Activated CD8-positive, alpha-beta memory T cell treated with anti-CD3 and anti-CD28 coated beads for 48 hours (primary cell): ENCODE results near the gene OR52N1.

Source experiments
- DNase-seq, 3 experiments: peaks; one replicate each; pipeline ENCODE4 v3.0.0-alpha.2; 2020; ENCODE audit warnings: low read depth in 2 of 3, low spot score in 2 of 3

The OR52N1 gene

GRCh38 chr11:5791165-5791564 is at the start of gene OR52N1:
TSS of gene OR52N1 (minus strand) at chr11:5791265. CDS start at chr11:5788816, 2,449 bp downstream.
- no peak for DNase-seq

GRCh38 chr11:5837695-5838094 is 46.6 kb upstream of the OR52N1 start:
- DNase-seq: no peak

- DNase-seq: no peak
Measured at GRCh38 chr11:5833446-5833845, 42.4 kb upstream of the OR52N1 start.

DNA sequence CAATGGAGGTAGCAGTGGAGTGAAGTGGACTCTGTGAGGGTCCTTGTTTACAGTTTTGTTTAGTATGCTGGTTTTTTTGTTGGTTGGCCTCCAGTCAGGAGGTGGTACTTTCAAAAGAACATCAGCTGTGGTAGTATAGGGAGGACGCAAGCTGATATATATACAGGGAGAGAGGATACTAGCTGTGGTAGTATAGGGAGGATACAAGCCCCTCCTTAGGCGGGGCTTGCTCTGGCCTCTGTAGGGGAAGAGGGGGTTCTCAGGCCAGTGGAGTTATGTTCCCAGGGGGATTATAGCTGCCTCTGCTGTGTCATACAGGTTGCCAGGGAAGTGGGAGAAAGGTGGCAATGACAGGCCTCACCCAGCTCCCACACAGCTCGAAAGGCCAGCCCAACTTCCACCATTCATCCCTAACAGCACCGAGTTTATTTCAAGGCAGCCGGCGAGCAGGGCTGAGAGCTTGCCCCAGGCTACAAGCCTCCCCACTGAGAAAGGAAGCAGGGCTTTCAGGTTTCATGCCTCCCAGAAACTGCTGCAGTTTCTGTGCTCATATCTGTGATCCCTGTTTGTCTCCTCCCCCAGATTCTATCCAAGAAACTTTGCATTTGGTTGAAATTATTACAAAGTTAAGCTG is 40.2 kb upstream of the OR52N1 start:
- no peak for DNase-seq

DNA sequence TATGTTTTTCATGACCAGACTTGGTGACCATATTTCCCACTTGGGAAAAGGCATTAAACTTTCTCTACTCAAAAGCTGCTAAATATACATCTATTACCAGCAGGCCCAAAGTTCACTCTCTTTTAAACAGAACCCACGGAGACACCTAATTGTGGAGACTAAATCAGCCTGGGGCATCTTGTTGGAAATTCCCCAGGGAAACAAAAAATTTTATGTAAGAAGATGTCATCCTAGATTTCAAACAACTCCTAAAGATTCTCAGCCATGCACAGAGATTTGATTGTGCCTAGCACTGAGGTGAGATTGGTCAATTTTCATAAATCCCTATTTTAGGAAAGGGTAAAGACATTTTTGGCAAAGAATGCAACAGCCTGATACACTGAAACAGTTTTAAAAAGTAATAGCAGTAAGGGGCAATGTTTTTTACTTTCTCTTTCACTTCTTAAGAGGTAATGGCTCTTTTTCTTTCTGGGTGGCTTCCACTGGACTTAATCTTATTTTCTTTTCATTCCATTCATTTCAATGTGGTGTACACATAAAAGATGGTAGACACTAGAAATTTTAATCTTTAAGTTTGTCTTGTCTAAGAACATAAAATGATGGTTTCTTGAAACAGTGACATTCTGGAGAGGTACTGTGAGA is 27.3 kb upstream of the OR52N1 start:
- DNase-seq: no peak

DNA sequence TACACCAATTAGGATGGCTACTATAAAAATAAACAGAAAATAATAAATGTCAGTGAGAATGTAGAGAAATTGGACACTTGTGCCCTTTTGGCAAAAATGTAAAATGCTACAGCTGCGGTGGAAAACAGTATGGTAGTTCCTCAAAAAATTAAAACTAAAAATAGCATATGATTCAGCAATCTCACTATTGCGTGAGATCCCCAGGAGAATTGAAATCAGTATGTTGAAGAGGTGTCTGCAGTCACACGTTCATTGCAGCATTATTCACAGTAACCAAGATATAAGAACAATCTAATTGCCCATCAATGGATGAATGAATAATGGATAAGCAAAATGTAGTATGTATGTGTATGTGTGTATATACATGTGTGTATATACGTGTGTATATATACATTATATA is 24.5 kb upstream of the OR52N1 start:
- DNase-seq: no peak

- no peak for DNase-seq
Measured at GRCh38 chr11:5809905-5810795, 19.1 kb upstream of the OR52N1 start.

GRCh38 chr11:5809122-5809519 is 18.1 kb upstream of the OR52N1 start:
- DNase-seq: no peak

DNA sequence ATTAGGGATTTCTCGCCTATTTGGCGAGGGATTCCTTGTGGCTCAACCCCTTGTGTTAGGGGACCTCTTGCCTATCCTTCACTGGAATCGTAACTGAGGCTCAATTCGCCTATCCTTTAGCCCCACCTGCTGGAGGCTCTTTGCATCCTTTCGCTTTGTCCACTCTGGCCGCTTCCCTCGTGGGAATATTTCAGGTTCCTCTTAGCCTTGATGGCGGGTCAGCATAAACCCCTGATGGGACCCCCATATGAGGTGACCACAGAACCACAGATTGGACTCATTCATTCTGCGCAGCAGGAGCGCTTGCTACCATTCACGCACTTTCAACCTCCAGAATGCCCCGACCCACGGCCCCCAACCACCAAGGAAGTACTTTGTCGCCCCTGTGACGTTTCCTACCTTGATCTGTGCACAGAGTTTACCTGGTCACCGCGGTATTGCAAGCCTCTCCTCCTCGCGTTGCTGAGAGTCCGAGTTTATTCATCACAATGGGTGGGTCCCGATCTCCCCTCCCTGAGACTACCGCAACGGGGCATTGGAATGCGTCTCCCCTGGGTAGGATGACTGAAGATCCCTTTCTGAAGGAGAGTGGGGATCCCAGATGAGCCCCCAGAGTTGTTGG is 17.5 kb upstream of the OR52N1 start, which contains the start of gene OR52N2:
Gene OR52N2 (plus strand): TSS at position 425 of the 622 bp plus-strand sequence. CDS start 11,412 bp downstream, outside the sequence.
- DNase-seq: peak in 2 of 3 experiments; percentile 40 to 55

DNA sequence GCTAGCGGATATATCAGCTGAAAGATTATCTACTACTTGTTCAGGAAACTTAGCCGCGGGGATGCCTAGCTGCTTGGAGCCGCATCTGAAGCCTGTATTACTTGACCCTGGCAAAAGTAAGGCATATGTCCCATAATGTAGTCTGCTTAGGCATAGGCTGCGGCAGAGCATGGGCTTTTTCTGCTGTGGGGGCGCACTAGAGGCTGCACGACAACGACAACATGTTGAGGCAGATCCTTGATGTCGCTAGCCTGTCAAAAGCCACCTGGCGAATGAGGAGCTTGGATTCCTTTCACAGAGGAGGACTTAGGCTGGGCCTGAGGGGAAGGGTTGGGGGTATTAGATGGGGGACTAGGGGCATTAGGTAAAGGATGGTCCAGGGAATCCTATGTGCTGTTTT is 16.5 kb upstream of the OR52N1 start:
- no peak for DNase-seq

- no peak for DNase-seq
Measured at GRCh38 chr11:5803982-5804381, 12.9 kb upstream of the OR52N1 start.

GRCh38 chr11:5796541-5796940 is 5.5 kb upstream of the OR52N1 start:
- DNase-seq: no peak

- no peak for DNase-seq
Measured at GRCh38 chr11:5783255-5783654, 7.8 kb downstream of the OR52N1 start, which contains the start of gene OR52N5. TSS of gene OR52N5 (minus strand) at chr11:5783355. CDS start at chr11:5778634, 4,721 bp downstream.

DNA sequence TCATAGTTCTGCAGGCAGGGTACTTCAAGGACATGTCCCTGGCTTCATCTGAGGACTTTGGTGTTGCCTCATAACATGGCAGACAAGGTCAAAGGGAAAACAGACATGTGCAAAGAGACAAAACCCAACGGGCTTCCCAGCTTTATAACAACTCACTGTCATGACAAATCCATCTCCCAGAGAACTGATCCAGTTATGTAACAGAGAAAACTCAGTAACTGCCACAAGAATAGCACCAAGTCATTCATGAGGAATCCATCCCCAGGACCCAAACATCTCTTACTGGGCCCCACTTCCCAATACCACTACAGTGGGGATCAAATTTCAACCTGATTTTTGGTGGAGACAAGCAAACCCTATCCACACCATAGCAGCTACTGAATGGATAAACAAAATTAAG is 24.0 kb downstream of the OR52N1 start:
- no peak for DNase-seq

- no peak for DNase-seq
Measured at GRCh38 chr11:5753943-5754342, 37.1 kb downstream of the OR52N1 start, which contains the start of gene OR52N4. TSS of gene OR52N4 (plus strand) at chr11:5754243. CDS start at chr11:5754741, 498 bp downstream.

DNA sequence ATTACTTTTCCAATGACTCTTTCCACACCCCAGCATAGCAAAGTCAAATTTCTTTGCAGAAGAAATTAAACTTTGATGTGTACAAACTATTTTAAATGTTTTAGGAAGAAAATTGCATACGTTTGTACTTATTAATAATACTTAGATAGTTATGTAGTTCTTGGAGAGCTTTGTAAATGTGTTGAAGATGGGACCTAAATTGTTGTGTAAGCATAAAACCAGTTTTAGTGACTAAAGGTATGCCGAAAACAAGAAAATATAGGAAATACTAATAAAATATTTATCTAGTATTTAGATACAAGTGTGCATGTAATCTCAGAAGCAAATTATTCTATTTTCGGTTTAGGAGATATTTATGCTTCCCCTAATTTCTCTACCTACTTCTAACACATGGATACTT is 41.2 kb downstream of the OR52N1 start:
- no peak for DNase-seq

DNA sequence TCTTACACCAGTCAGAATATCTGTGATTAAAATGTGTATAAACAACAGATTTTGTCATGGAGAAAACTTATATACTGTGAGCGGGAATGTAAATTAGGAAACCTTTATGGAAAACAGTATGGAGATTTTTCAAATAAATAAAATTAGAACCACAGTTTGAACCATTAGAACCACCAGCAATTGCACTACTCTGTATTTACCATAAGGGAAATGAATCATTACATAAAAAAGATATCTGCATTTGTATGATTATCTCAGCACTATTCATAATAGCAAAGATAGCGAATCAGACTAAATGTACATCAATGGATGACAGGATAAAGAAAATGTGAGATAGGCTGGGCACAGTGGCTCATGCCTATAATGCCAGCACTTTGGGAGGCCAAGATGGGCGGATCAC is 44.5 kb downstream of the OR52N1 start:
- no peak for DNase-seq

DNA sequence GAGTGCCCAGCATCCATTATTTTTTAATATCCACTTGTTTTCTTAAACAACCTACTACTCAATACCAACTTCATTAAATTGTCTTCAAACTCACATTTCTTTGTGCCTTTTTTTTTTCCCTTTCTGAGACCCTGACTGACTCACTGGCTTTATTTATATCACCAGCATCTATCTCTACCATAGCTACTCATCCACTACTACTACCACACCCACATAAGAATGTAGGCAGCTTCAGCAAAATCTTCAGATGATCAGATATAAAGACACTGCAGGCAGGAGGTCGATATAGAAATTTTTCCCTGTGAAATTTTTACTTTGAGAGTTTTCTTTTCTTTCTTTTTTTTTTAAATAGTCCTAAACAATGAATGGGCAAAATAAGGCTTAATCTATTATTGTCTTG is 52.6 kb downstream of the OR52N1 start:
- DNase-seq: no peak

DNA sequence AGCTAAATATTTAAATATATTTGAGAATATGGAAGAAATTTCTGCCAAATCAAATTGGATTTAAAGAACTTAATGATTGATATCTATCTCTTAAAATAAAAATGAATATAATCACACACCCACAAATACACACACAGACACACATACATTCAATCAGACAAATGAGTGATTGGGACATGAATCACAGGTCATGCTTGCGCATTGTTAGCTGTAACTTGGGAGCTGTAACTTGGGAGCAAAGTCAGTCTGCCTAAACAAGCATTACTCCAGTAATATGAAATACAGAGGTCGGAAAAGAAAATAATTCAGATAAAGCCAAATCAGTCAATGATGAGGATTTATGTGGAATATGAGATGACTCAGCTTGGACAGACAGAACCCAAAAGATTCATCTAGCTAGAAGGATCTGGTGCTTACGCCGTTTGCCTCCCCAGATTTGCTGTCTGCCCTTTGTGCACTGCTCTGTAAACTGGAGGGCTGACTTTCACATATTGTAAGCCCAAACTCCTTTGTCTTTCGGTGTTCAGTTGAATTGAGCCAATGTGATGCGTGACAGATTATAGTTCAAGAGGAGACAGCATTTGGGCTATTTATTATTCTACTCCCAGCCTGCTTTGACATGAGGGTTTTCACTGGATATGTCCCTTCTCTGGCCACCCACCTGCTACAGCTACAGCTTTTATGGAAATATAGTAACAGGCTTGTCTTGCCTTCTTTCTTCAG is 53.2 kb downstream of the OR52N1 start:
- no peak for DNase-seq

GRCh38 chr11:5737091-5737490 is 54.0 kb downstream of the OR52N1 start:
- DNase-seq: no peak
